ENCODE measurements around the gene FTO. TPM values are rescaled to one million over a fixed set of nuclear protein-coding genes. Genes with fewer than 3 reads are reported as not detected.

Gene FTO
- total and polyA plus RNA-seq, 2 of the 8 experiments (the other 6 are each of a cell fraction or from before 2014, with no cell fraction given), result 34.5 to 59.8 TPM

- no peak for TF ChIP-seq NRF1 (IDR thresholded peaks at IDR 0.05; ENCODE audit: low read depth, low read length)
Measured at GRCh38 chr16:54163197-54163843, 459.4 kb downstream of the FTO start (continued).

Measured in H1 (cell line).